Osteocyte (in vitro differentiated cells): ENCODE measurements around the gene MIOS. TPM values are rescaled to one million over a fixed set of nuclear protein-coding genes. Genes with fewer than 3 reads are reported as not detected.
A peak's percentile ranks its signal among the peaks of the same experiment; 100 is the strongest.
"Not testable (repeated sequence)": the region's sequence is repeated elsewhere in the genome, so short reads cannot be mapped to it uniquely, and the experiment has no call there.

ENCODE experiments used
- DNase-seq: peaks from one replicate; pipeline ENCODE4 v3.0.0; 2021; ENCODE audit warnings: mixed read lengths; ENCODE audit not compliant: unreplicated experiment; ENCODE audit errors: extremely low spot score
- H3K27ac Mint-ChIP-seq: one replicate; pipeline ENCODE4 v1.8.0; 2021; ENCODE audit warnings: mild to moderate bottlenecking, mixed read lengths; ENCODE audit not compliant: unreplicated experiment
- H3K27me3 Mint-ChIP-seq: one replicate; pipeline ENCODE4 v1.8.0; 2021; ENCODE audit warnings: mixed read lengths; ENCODE audit not compliant: unreplicated experiment
- H3K36me3 Mint-ChIP-seq: one replicate; pipeline ENCODE4 v1.8.0; 2021; ENCODE audit warnings: mixed read lengths; ENCODE audit not compliant: unreplicated experiment
- H3K4me1 Mint-ChIP-seq: one replicate; pipeline ENCODE4 v1.8.0; 2021; ENCODE audit warnings: mixed read lengths; ENCODE audit not compliant: unreplicated experiment
- H3K4me3 Mint-ChIP-seq: one replicate; pipeline ENCODE4 v1.8.0; 2021; ENCODE audit warnings: mild to moderate bottlenecking, moderate library complexity, mixed read lengths; ENCODE audit not compliant: unreplicated experiment
- H3K9me3 Mint-ChIP-seq: one replicate; pipeline ENCODE4 v1.8.0; 2021; ENCODE audit warnings: mixed read lengths; ENCODE audit not compliant: unreplicated experiment
- CTCF ChIP-seq: fragments of 200-600 bp; sonication (generic); IDR thresholded peaks from 2 replicates; pipeline ENCODE4 v1.5.0; 2021; ENCODE audit warnings: antibody characterized with exemption, mild to moderate bottlenecking, moderate library complexity
- total RNA-seq: library from RNA; stranded (reverse); gene quantifications from 2 replicates; pipeline ENCODE4 v1.2.1, GENCODE V29; 2021

MIOS gene
- total RNA-seq, 1 donor from 2014 or later: 19.1 TPM

- Mint-ChIP-seq H3K27me3 (no peaks in the 10 kb centered on the region), H3K9me3 (peaks cover 5% of the 10 kb centered on the region), H3K4me3 (no peak overlapping the region), H3K27ac (no peak overlapping the region), H3K36me3 (peaks cover 13% of the 10 kb centered on the region), H3K4me1 (peaks cover 10% of the 10 kb centered on the region)
- no peak for TF ChIP-seq CTCF
- DNase-seq: no peak
Measured at GRCh38 chr7:7553386-7553785, 13.3 kb upstream of the MIOS start.

GRCh38 chr7:7554021-7554432 lies 12.7 kb upstream of the MIOS start:
- Mint-ChIP-seq H3K9me3 (peaks cover 11% of the 10 kb centered on the region), H3K27ac (peak overlapping the region; percentile 33), H3K4me1 (peaks cover 10% of the 10 kb centered on the region), H3K4me3 (no peak overlapping the region), H3K27me3 (no peaks in the 10 kb centered on the region), H3K36me3 (peaks cover 18% of the 10 kb centered on the region)
- TF ChIP-seq CTCF: no peak
- no peak for DNase-seq

- Mint-ChIP-seq H3K27me3 (no peaks in the 10 kb centered on the region), H3K9me3 (peaks cover 17% of the 10 kb centered on the region), H3K27ac (no peak overlapping the region), H3K4me1 (peaks cover 10% of the 10 kb centered on the region), H3K36me3 (peaks cover 25% of the 10 kb centered on the region), H3K4me3 (no peak overlapping the region)
- no peak for DNase-seq
- no peak for TF ChIP-seq CTCF
Measured at GRCh38 chr7:7554649-7555575, 11.8 kb upstream of the MIOS start.

GRCh38 chr7:7556852-7557251 lies 9.8 kb upstream of the MIOS start:
- H3K4me3 Mint-ChIP-seq: no peak overlapping the region
- H3K27ac Mint-ChIP-seq: no peak overlapping the region
- TF ChIP-seq CTCF: no peak
- no peak for DNase-seq
- peaks cover 27% of the 10 kb centered on the region for H3K36me3 Mint-ChIP-seq
- H3K27me3 Mint-ChIP-seq: no peaks in the 10 kb centered on the region
- peaks cover 10% of the 10 kb centered on the region for H3K4me1 Mint-ChIP-seq
- peaks cover 24% of the 10 kb centered on the region for H3K9me3 Mint-ChIP-seq

- H3K27ac Mint-ChIP-seq: no peak overlapping the region
- no peak for TF ChIP-seq CTCF
Measured at GRCh38 chr7:7557252-7557651, 9.4 kb upstream of the MIOS start.

GRCh38 chr7:7561591-7561990 lies 5.1 kb upstream of the MIOS start:
- Mint-ChIP-seq H3K9me3 (peaks cover 24% of the 10 kb centered on the region), H3K36me3 (peaks cover 24% of the 10 kb centered on the region)
- H3K27ac Mint-ChIP-seq, H3K27me3 Mint-ChIP-seq, H3K4me1 Mint-ChIP-seq, DNase-seq, H3K4me3 Mint-ChIP-seq: not testable (repeated sequence)

More at GRCh38 chr7:7557252-7557651, 9.4 kb upstream of the MIOS start:
- Mint-ChIP-seq H3K36me3 (peaks cover 24% of the 10 kb centered on the region), H3K9me3 (peaks cover 24% of the 10 kb centered on the region), H3K4me3 (no peak overlapping the region), H3K27me3 (no peaks in the 10 kb centered on the region), H3K4me1 (peaks cover 10% of the 10 kb centered on the region)
- DNase-seq: no peak
